Liver (tissue), 9 donors: ENCODE measurements around the gene TUBB4B. TPM values are rescaled to one million over a fixed set of nuclear protein-coding genes. Genes with fewer than 3 reads are reported as not detected.

Experiments
- DNase-seq: peaks from one replicate; pipeline ENCODE4 v3.0.0-alpha.2; 2017; ENCODE audit warnings: low spot score
- H3K27ac ChIP-seq, 2 donors: one replicate each; pipeline ENCODE4 v1.7.0; 2013; ENCODE audit warnings: inconsistent platforms in 2 of 2, low read length in 2 of 2, control low read depth in 1 of 2, low read depth in 1 of 2, mild to moderate bottlenecking in 1 of 2
- H3K27me3 ChIP-seq, 4 donors: one replicate each; pipeline versions ENCODE4 v1.6.1 to v1.7.0; 2013; ENCODE audit warnings: low read length in 3 of 4, inconsistent platforms in 1 of 4, mild to moderate bottlenecking in 1 of 4, moderate library complexity in 1 of 4; ENCODE audit not compliant: control insufficient read depth in 4 of 4, insufficient read depth in 4 of 4
- H3K36me3 ChIP-seq, 4 donors: one replicate each; pipeline versions ENCODE4 v1.6.1 to v1.7.0; 2013; ENCODE audit warnings: low read length in 3 of 4, mild to moderate bottlenecking in 3 of 4, low read depth in 1 of 4, moderate library complexity in 1 of 4; ENCODE audit not compliant: control insufficient read depth in 4 of 4, insufficient read depth in 3 of 4
- H3K4me1 ChIP-seq, 4 donors: one replicate each; pipeline versions ENCODE4 v1.6.1 to v1.7.0; 2013; ENCODE audit warnings: low read length in 3 of 4, mild to moderate bottlenecking in 3 of 4, moderate library complexity in 1 of 4; ENCODE audit not compliant: control insufficient read depth in 4 of 4, insufficient read depth in 4 of 4
- H3K4me3 ChIP-seq, 3 donors: one replicate each; pipeline versions ENCODE4 v1.6.1 to v1.7.0; 2013; ENCODE audit warnings: low read length in 3 of 3, control low read depth in 1 of 3, low read depth in 1 of 3, mild to moderate bottlenecking in 1 of 3
- H3K9ac ChIP-seq, 2 donors: one replicate each; pipeline ENCODE4 v1.7.0; 2013; ENCODE audit warnings: low read length in 2 of 2, mild to moderate bottlenecking in 2 of 2, moderate library complexity in 2 of 2, control low read depth in 1 of 2, low read depth in 1 of 2
- H3K9me3 ChIP-seq, 4 donors: one replicate each; pipeline versions ENCODE4 v1.6.1 to v1.7.0; 2013; ENCODE audit warnings: low read length in 3 of 4; ENCODE audit not compliant: control insufficient read depth in 4 of 4
- ATF3 ChIP-seq: IDR thresholded peaks from 2 replicates; pipeline ENCODE4 v1.6.1; 2016; ENCODE audit warnings: antibody characterized with exemption
- EGR1 ChIP-seq, 2 donors: IDR thresholded peaks; 2 replicates each; pipeline ENCODE4 v1.6.1; 2016 to 2018; ENCODE audit warnings: antibody characterized with exemption in 2 of 2, low read depth in 2 of 2
- FOXA1 ChIP-seq: IDR thresholded peaks from 2 replicates; pipeline ENCODE4 v1.6.1; 2016; ENCODE audit warnings: antibody characterized with exemption
- GABPA ChIP-seq, 2 donors: IDR thresholded peaks in 1 of 2; conservative IDR thresholded peaks in 1 of 2; 2 replicates each; pipeline ENCODE4 v1.6.1; 2016; ENCODE audit warnings: antibody characterized with exemption in 2 of 2, mild to moderate bottlenecking in 1 of 2, moderate library complexity in 1 of 2
- HNF4A ChIP-seq, 2 donors: conservative IDR thresholded peaks; 2 replicates each; pipeline ENCODE4 v1.6.1; 2016; ENCODE audit warnings: antibody characterized with exemption in 2 of 2, mild to moderate bottlenecking in 2 of 2
- NR2F2 ChIP-seq: IDR thresholded peaks from 2 replicates; pipeline ENCODE4 v1.6.1; 2016; ENCODE audit warnings: antibody characterized with exemption
- RAD21 ChIP-seq, 2 donors: IDR thresholded peaks; 2 replicates each; pipeline ENCODE4 v1.6.1; 2016; ENCODE audit warnings: antibody characterized with exemption in 2 of 2, mild to moderate bottlenecking in 2 of 2
- SP1 ChIP-seq: IDR thresholded peaks from 2 replicates; pipeline ENCODE4 v1.6.1; 2018; ENCODE audit warnings: antibody characterized with exemption, mild to moderate bottlenecking
- TAF1 ChIP-seq: conservative IDR thresholded peaks from 2 replicates; pipeline ENCODE4 v1.6.1; 2016; ENCODE audit warnings: antibody characterized with exemption, mild to moderate bottlenecking
- YY1 ChIP-seq: IDR thresholded peaks from 2 replicates; pipeline ENCODE4 v1.6.1; 2016; ENCODE audit warnings: antibody characterized with exemption, mild to moderate bottlenecking
- WGBS: extraction: QIAGEN DNeasy Blood & Tissue Kit; methylation state at CpG from one replicate; pipeline ENCODE4 v1.1.7; 2013; 5-methylcytosine and 5-hydroxymethylcytosine counted together
- polyA plus RNA-seq, 2 donors: library from polyadenylated mRNA; stranded (reverse) in 1 of 2; unstranded in 1 of 2; fragments of 200-250 nt in 1 of 2; fragments of >200 nt in 1 of 2; fragmentation: Nextera tagmentation in 1 of 2; extraction: Ambion mirVana in 1 of 2; gene quantifications; one replicate each; pipeline versions ENCODE4 v1.2.1 to v1.2.3, GENCODE V29; 2013 to 2015
- total RNA-seq, 2 donors: library from RNA; depleted of rRNA; stranded (reverse); fragments of >200 nt; gene quantifications; one replicate each; pipeline ENCODE4 v1.2.3, GENCODE V29; 2014
- TF ChIP-seq, protein P1 (sequence below): IDR thresholded peaks from 2 replicates; pipeline ENCODE4 v1.6.1; 2016; ENCODE audit warnings: antibody characterized with exemption
- TF ChIP-seq, protein P2 (sequence below): fragments of 150-350 bp; IDR thresholded peaks from 2 replicates; pipeline ENCODE4 v1.5.1; 2017; ENCODE audit warnings: improper control_type of control experiment, low read depth, low read length; ENCODE audit not compliant: missing input control
- TF ChIP-seq, protein P3 (sequence below): IDR thresholded peaks from 2 replicates; pipeline ENCODE4 v1.6.1; 2016; ENCODE audit warnings: antibody characterized with exemption
- donor health status: healthy.
- donor health status: healthy.
- donor health status: healthy.
- donor health status: healthy.
- donor health status: healthy.

The TUBB4B gene
- total and polyA plus RNA-seq, 4 donors = 173 to 199 (median 185) TPM

DNA sequence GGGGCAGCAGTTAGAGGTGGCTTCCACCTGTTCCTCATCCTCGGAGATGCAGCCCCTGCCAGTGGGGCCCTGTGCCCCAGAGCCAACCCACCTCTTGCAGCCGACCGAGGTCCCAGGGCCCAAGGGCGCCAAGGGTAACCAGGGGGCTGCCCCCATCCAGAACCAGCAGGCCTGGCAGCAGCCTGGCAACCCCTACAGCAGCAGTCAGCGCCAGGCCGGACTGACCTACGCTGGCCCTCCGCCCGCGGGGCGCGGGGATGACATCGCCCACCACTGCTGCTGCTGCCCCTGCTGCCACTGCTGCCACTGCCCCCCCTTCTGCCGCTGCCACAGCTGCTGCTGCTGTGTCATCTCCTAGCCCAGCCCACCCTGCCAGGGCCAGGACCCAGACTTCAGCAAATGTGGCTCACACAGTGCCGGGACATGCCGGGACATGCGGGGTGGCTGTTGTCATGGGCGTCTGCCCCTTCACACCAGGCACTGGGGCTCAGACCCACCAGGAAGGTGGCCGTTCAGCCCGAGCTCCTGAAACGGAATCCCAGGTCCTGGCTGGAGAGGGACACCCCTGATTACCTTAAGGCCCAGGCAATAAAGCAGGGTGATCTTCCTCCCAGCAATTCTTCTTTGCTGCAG, 15.3 kb upstream of the TUBB4B start (continued):
- TF ChIP-seq HNF4A (conservative IDR thresholded peaks at IDR 0.05) = no peak
- TF ChIP-seq SP1 = no peak
- TF ChIP-seq, protein P1, sequence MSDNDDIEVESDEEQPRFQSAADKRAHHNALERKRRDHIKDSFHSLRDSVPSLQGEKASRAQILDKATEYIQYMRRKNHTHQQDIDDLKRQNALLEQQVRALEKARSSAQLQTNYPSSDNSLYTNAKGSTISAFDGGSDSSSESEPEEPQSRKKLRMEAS = no peak
- no peak for TF ChIP-seq YY1
- no peak for TF ChIP-seq FOXA1
- no peak for TF ChIP-seq ATF3
- no peak for TF ChIP-seq EGR1 (IDR thresholded peaks at IDR 0.05; ENCODE audit: low read depth in 2 of 2)

DNA sequence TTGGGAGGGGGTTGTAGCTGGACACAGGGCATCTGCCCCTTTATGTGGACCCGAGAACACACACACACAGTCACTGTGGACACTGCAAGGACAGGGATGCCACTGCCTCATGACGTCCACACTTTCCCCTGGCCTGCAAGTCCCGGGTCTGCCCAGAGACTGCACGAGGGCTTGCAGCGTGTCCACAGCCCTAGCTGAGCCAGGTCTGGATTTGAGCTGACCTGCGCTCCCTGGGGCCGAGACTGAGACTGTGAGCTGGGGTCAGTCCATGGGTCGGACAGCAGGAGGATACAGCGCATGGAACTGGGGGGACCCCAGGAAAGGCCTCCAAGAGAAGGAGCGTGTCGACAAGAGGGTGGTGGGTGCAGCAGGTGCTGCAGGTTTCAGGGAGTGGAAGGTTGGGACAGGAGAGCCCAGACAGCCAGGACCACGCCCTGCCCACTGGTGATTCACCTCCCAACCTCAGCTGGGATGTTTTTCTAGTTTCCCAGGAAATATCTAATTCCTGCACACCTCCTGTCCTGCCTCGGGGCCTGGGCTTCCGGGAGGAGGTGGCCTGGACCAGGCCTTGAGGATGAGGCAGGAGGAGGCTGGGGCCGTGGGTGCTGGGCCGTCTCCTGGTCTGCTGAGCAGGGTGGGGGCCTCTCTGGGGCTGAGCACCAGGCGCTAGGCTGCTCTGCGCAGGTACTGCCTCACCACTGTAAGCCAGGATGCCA, 14.6 kb upstream of the TUBB4B start:
- WGBS = 63% methylated on average over 18 of the region's 18 CpGs
- Histone ChIP-seq H3K4me3 (no peak overlapping the region), H3K9ac (no peak overlapping the region)

DNA sequence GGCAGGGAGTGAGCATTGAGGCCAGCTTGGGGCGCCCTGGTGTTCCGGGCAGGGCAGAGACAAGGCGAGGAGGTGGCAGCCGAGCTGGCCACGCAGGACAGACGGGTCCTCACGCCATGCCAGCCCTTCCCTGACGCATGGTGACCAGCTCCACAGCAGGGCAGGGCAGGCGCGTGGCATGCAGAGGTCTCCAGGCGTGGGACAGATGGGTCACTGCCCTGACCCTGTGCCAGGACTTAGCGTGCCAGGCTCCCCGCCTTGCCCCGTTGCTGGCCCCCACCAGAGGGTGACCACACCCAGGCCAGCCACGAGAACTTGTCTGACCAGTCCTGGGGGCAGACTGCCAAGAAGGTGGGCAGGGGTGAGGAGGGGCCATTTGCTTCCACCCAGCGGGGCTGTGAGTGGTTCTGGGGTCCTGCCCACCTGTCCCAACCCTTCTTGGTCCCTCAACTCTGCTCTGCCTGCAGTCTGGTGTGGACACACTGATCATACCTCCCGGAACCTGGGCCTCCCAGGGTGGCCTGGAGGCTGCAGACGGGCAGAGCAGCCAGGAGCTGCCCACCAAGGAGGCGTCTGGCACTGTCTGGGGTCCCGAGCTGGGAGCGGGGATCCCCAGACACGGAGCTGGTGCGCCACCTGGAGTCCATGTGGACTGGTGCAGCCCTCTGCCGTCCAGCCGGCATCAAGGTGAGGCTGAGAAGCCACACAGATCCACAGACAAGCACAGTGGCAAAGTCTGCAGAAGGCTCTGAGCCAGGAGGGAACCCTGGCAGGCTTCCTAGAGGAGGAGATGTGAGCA, 13.8 kb upstream of the TUBB4B start, which contains the start of gene RNF224:
TSS of gene RNF224 (plus strand) at position 449 of the 799 bp plus-strand sequence. CDS start 834 bp downstream, outside the sequence.
- Histone ChIP-seq H3K4me1 (peaks cover 8 to 18% (median 13%) of the 10 kb centered on the region in 4 donors), H3K9ac (no peak within 1 kb of the TSS), H3K9me3 (no peaks in the 10 kb centered on the region), H3K27ac (no peak within 1 kb of the TSS), H3K4me3 (no peak within 1 kb of the TSS), H3K27me3 (no peaks in the 10 kb centered on the region), H3K36me3 (no peaks in the 10 kb centered on the region)
- peak; percentile 87 for DNase-seq
- TF ChIP-seq, protein P2, sequence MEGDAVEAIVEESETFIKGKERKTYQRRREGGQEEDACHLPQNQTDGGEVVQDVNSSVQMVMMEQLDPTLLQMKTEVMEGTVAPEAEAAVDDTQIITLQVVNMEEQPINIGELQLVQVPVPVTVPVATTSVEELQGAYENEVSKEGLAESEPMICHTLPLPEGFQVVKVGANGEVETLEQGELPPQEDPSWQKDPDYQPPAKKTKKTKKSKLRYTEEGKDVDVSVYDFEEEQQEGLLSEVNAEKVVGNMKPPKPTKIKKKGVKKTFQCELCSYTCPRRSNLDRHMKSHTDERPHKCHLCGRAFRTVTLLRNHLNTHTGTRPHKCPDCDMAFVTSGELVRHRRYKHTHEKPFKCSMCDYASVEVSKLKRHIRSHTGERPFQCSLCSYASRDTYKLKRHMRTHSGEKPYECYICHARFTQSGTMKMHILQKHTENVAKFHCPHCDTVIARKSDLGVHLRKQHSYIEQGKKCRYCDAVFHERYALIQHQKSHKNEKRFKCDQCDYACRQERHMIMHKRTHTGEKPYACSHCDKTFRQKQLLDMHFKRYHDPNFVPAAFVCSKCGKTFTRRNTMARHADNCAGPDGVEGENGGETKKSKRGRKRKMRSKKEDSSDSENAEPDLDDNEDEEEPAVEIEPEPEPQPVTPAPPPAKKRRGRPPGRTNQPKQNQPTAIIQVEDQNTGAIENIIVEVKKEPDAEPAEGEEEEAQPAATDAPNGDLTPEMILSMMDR = peak; percentile 91
- no peak for TF ChIP-seq GABPA (IDR thresholded peaks at IDR 0.05 in 1 of 2, conservative IDR thresholded peaks at IDR 0.05 in 1 of 2)
- TF ChIP-seq ATF3 = no peak
- TF ChIP-seq, protein P3, sequence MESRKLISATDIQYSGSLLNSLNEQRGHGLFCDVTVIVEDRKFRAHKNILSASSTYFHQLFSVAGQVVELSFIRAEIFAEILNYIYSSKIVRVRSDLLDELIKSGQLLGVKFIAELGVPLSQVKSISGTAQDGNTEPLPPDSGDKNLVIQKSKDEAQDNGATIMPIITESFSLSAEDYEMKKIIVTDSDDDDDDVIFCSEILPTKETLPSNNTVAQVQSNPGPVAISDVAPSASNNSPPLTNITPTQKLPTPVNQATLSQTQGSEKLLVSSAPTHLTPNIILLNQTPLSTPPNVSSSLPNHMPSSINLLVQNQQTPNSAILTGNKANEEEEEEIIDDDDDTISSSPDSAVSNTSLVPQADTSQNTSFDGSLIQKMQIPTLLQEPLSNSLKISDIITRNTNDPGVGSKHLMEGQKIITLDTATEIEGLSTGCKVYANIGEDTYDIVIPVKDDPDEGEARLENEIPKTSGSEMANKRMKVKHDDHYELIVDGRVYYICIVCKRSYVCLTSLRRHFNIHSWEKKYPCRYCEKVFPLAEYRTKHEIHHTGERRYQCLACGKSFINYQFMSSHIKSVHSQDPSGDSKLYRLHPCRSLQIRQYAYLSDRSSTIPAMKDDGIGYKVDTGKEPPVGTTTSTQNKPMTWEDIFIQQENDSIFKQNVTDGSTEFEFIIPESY = no peak
- peak; percentile 93 to 96 for TF ChIP-seq RAD21 (IDR thresholded peaks at IDR 0.05)
- TF ChIP-seq TAF1 = no peak
- WGBS = 30% methylated on average over 25 of the region's 25 CpGs

More for the DNA sequence above, 14.6 kb upstream of the TUBB4B start:
- no peak overlapping the region for H3K27ac ChIP-seq
- TF ChIP-seq SP1 = no peak
- no peak for TF ChIP-seq TAF1
- no peak for TF ChIP-seq FOXA1
- no peak for TF ChIP-seq NR2F2
- TF ChIP-seq YY1 = no peak
- H3K27me3 ChIP-seq = no peaks in the 10 kb centered on the region
- H3K9me3 ChIP-seq = no peaks in the 10 kb centered on the region
- DNase-seq = no peak
- H3K36me3 ChIP-seq = no peaks in the 10 kb centered on the region
- H3K4me1 ChIP-seq = peaks cover 8 to 21% (median 14%) of the 10 kb centered on the region in 4 donors
